A204.1 (cell line): ENCODE data around the gene HEXD.
"Not testable (repeated sequence)": the region's sequence is repeated elsewhere in the genome, so short reads cannot be mapped to it uniquely, and the experiment has no call there.

Source experiments
- FAIRE-seq: peaks from 2 replicates; lab custom pipeline; 2012; peaks lifted over from hg19 to GRCh38; lab: Jason Lieb, UNC

The HEXD gene

GRCh38 chr17:82418001-82418986 lies at the start of gene HEXD, which contains the start of gene OGFOD3:
HEXD (plus strand) TSS chr17:82418347; CDS start chr17:82419800, 1,453 bp downstream.
OGFOD3 (minus strand) TSS chr17:82418586; CDS start chr17:82418485, 101 bp downstream.
- FAIRE-seq, result no peak

GRCh38 chr17:82369211-82369610 lies 48.9 kb upstream of the HEXD start:
- no peak for FAIRE-seq

GRCh38 chr17:82370471-82371332 lies 47.4 kb upstream of the HEXD start:
- no peak for FAIRE-seq

GRCh38 chr17:82371333-82372248 lies 46.6 kb upstream of the HEXD start, which contains the start of gene UTS2R:
UTS2R (plus strand) TSS chr17:82371765; CDS start chr17:82374325, 2,560 bp downstream.
- no peak for FAIRE-seq

- no peak for FAIRE-seq
Observed at GRCh38 chr17:82372249-82373071, 45.7 kb upstream of the HEXD start.

- FAIRE-seq, result not testable (repeated sequence)
Observed at GRCh38 chr17:82373072-82373452, 45.1 kb upstream of the HEXD start.

GRCh38 chr17:82373731-82374625 lies 44.2 kb upstream of the HEXD start:
- FAIRE-seq, result no peak

GRCh38 chr17:82374626-82375331 lies 43.4 kb upstream of the HEXD start:
- FAIRE-seq, result no peak

- FAIRE-seq, result no peak
Observed at GRCh38 chr17:82375359-82376041, 42.6 kb upstream of the HEXD start.

GRCh38 chr17:82376042-82376730 lies 42.0 kb upstream of the HEXD start:
- FAIRE-seq, result no peak

GRCh38 chr17:82377294-82377693 lies 40.9 kb upstream of the HEXD start:
- not testable (repeated sequence) for FAIRE-seq

- no peak for FAIRE-seq
Observed at GRCh38 chr17:82377924-82378740, 40.0 kb upstream of the HEXD start.

GRCh38 chr17:82378741-82379021 lies 39.5 kb upstream of the HEXD start:
- FAIRE-seq, result no peak

GRCh38 chr17:82380860-82381702 lies 37.1 kb upstream of the HEXD start:
- no peak for FAIRE-seq

- FAIRE-seq, result not testable (repeated sequence)
Observed at GRCh38 chr17:82381703-82382009, 36.5 kb upstream of the HEXD start.

GRCh38 chr17:82382220-82382932 lies 35.8 kb upstream of the HEXD start:
- not testable (repeated sequence) for FAIRE-seq
